ENCODE data around the gene EIF4G3.

EIF4G3 gene

GRCh38 chr1:21003281-21004045, 173.2 kb downstream of the EIF4G3 start:
- TF ChIP-seq TEAD4 (IDR thresholded peaks at IDR 0.05) (no peak), ZBTB7A (IDR thresholded peaks at IDR 0.05; ENCODE audit: low read depth) (no peak), YY1 (IDR thresholded peaks at IDR 0.05; ENCODE audit: low read depth) (no peak), MAX (IDR thresholded peaks at IDR 0.05) (no peak), CREB1 (IDR thresholded peaks at IDR 0.05; ENCODE audit: low read depth) (no peak), USF1 (IDR thresholded peaks at IDR 0.05) (no peak), TCF12 (IDR thresholded peaks at IDR 0.05; ENCODE audit: low read depth) (no peak), REST (IDR thresholded peaks at IDR 0.05; ENCODE audit: low read depth) (no peak), EGR1 (IDR thresholded peaks at IDR 0.05) (no peak), FOXM1 (IDR thresholded peaks at IDR 0.05; ENCODE audit: borderline replicate concordance, low read depth) (no peak), EP300 (IDR thresholded peaks at IDR 0.05; ENCODE audit: borderline replicate concordance) (no peak), NFIC (IDR thresholded peaks at IDR 0.05) (no peak), CEBPB (IDR thresholded peaks at IDR 0.05) (no peak), RAD21 (IDR thresholded peaks at IDR 0.05; ENCODE audit: low read depth) (no peak), TAF1 (IDR thresholded peaks at IDR 0.05; ENCODE audit: low read depth) (no peak)

- no peak for TF ChIP-seq REST (IDR thresholded peaks at IDR 0.05; ENCODE audit: low read depth)
These were observed 175.7 kb downstream of the EIF4G3 start for GRCh38 chr1:21001042-21001441.

GRCh38 chr1:21000245-21000594, 176.5 kb downstream of the EIF4G3 start:
- TF ChIP-seq TEAD4 (IDR thresholded peaks at IDR 0.05), result no peak
- TF ChIP-seq FOXM1 (IDR thresholded peaks at IDR 0.05; ENCODE audit: borderline replicate concordance, low read depth), result no peak
- no peak for TF ChIP-seq TCF12 (IDR thresholded peaks at IDR 0.05; ENCODE audit: low read depth)
- TF ChIP-seq YY1 (IDR thresholded peaks at IDR 0.05; ENCODE audit: low read depth), result no peak
- no peak for TF ChIP-seq NFIC (IDR thresholded peaks at IDR 0.05)
- TF ChIP-seq ZBTB7A (IDR thresholded peaks at IDR 0.05; ENCODE audit: low read depth), result no peak
- TF ChIP-seq MAX (IDR thresholded peaks at IDR 0.05), result no peak
- TF ChIP-seq CREB1 (IDR thresholded peaks at IDR 0.05; ENCODE audit: low read depth), result no peak
- no peak for TF ChIP-seq USF1 (IDR thresholded peaks at IDR 0.05)
- no peak for TF ChIP-seq REST (IDR thresholded peaks at IDR 0.05; ENCODE audit: low read depth)
- no peak for TF ChIP-seq CEBPB (IDR thresholded peaks at IDR 0.05)
- no peak for TF ChIP-seq RAD21 (IDR thresholded peaks at IDR 0.05; ENCODE audit: low read depth)
- TF ChIP-seq TAF1 (IDR thresholded peaks at IDR 0.05; ENCODE audit: low read depth), result no peak
- TF ChIP-seq EP300 (IDR thresholded peaks at IDR 0.05; ENCODE audit: borderline replicate concordance), result no peak
- no peak for TF ChIP-seq EGR1 (IDR thresholded peaks at IDR 0.05)

GRCh38 chr1:20999525-21000244, 177.0 kb downstream of the EIF4G3 start:
- TF ChIP-seq TEAD4 (IDR thresholded peaks at IDR 0.05), result no peak
- TF ChIP-seq CREB1 (IDR thresholded peaks at IDR 0.05; ENCODE audit: low read depth), result no peak
- no peak for TF ChIP-seq EGR1 (IDR thresholded peaks at IDR 0.05)
- no peak for TF ChIP-seq TAF1 (IDR thresholded peaks at IDR 0.05; ENCODE audit: low read depth)
- TF ChIP-seq REST (IDR thresholded peaks at IDR 0.05; ENCODE audit: low read depth), result no peak
- TF ChIP-seq EP300 (IDR thresholded peaks at IDR 0.05; ENCODE audit: borderline replicate concordance), result no peak
- no peak for TF ChIP-seq RAD21 (IDR thresholded peaks at IDR 0.05; ENCODE audit: low read depth)
- no peak for TF ChIP-seq MAX (IDR thresholded peaks at IDR 0.05)
- TF ChIP-seq TCF12 (IDR thresholded peaks at IDR 0.05; ENCODE audit: low read depth), result no peak
- no peak for TF ChIP-seq CEBPB (IDR thresholded peaks at IDR 0.05)
- TF ChIP-seq YY1 (IDR thresholded peaks at IDR 0.05; ENCODE audit: low read depth), result no peak
- TF ChIP-seq NFIC (IDR thresholded peaks at IDR 0.05), result no peak
- TF ChIP-seq USF1 (IDR thresholded peaks at IDR 0.05), result no peak
- TF ChIP-seq ZBTB7A (IDR thresholded peaks at IDR 0.05; ENCODE audit: low read depth), result no peak
- TF ChIP-seq FOXM1 (IDR thresholded peaks at IDR 0.05; ENCODE audit: borderline replicate concordance, low read depth), result no peak
